Measurements from ENCODE around the gene INCA1.
"Not testable (repeated sequence)": the region's sequence is repeated elsewhere in the genome, so short reads cannot be mapped to it uniquely, and the experiment has no call there.

Gene INCA1

DNA sequence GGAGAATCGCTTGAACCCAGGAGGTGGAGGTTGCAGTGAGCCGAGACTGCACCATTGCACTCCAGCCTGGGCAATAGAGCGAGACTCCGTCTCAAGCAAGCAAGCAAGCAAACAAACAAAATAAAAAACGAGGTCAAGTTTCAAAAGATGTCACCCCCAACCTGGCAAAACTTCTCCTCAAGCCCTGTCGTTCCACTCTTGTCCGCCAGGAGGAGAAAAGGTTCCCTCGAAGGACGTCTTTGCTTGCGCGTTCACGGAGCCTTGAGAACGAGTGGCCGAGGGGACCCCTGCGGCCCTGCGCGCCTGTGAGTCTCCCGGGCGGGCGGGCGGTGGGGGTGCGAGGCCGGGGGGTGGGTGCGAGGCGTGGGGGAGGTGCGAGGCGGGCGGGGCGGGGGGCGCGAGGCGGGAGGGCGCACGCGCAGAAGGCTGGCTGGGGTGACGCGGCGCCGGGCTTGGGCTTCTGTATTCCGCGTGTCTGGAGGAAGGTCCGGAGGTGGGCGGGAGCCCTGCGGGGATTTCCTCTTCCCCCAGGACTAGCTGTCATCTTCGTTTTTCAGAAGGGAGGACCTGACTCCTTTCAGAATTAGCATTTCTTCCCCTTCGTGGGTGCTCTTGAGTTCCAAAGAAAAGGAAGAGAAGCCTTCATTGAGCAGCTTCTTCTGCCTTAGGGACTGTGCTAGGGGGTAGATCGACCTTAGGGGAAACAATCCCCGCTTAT is 34.2 kb upstream of the INCA1 start:
- Histone ChIP-seq H2AFZ (ENCODE audit: low read length, unreplicated experiment) (peak overlapping the region; percentile 76), H3K79me2 (ENCODE audit: control insufficient read depth, insufficient read depth, low read length, unreplicated experiment) (no peaks in the 10 kb centered on the region), H3K27me3 (ENCODE audit: insufficient read depth, low read length) (no peaks in the 10 kb centered on the region), H3K4me1 (ENCODE audit: control insufficient read depth, insufficient read depth, low read length, unreplicated experiment) (no peaks in the 10 kb centered on the region), H3K4me3 (ENCODE audit: low read depth, low read length) (peak overlapping the region; percentile 71), H3K27ac (ENCODE audit: low read depth, low read length) (no peak overlapping the region), H3K36me3 (ENCODE audit: insufficient read depth, low read length) (no peaks in the 10 kb centered on the region)

DNA sequence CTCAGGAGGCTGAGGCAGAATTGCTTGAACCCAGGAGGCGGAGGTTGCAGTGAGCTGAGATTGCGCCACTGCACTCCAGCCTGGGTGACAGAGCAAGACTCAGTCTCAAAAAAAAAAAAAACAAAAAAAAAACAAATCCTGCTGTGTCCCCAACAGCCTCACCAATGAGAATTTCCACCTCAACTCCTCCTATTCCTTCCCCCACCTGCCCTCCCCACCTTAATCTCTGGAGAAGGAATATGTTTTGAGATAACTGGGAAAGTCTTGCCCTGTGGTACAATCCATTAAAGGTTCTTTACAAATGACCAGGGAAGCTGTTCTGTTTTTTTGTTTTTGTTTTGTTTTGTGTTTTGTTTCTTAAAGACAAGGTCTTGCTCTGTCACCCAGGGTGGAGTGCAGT is 32.8 kb upstream of the INCA1 start:
- not testable (repeated sequence) for H3K4me1 ChIP-seq (ENCODE audit: control insufficient read depth, insufficient read depth, low read length, unreplicated experiment); H3K27ac ChIP-seq (ENCODE audit: low read depth, low read length); H2AFZ ChIP-seq (ENCODE audit: low read length, unreplicated experiment); H3K4me3 ChIP-seq (ENCODE audit: low read depth, low read length); H3K79me2 ChIP-seq (ENCODE audit: control insufficient read depth, insufficient read depth, low read length, unreplicated experiment); H3K36me3 ChIP-seq (ENCODE audit: insufficient read depth, low read length); H3K27me3 ChIP-seq (ENCODE audit: insufficient read depth, low read length)

- Histone ChIP-seq H2AFZ (ENCODE audit: low read length, unreplicated experiment) (no peak overlapping the region), H3K4me1 (ENCODE audit: control insufficient read depth, insufficient read depth, low read length, unreplicated experiment) (no peaks in the 10 kb centered on the region), H3K27ac (ENCODE audit: low read depth, low read length) (no peak overlapping the region), H3K79me2 (ENCODE audit: control insufficient read depth, insufficient read depth, low read length, unreplicated experiment) (no peaks in the 10 kb centered on the region), H3K4me3 (ENCODE audit: low read depth, low read length) (no peak overlapping the region), H3K36me3 (ENCODE audit: insufficient read depth, low read length) (no peaks in the 10 kb centered on the region), H3K27me3 (ENCODE audit: insufficient read depth, low read length) (no peaks in the 10 kb centered on the region)
Measured at GRCh38 chr17:5027916-5028315, 30.6 kb upstream of the INCA1 start.

- Histone ChIP-seq H3K79me2 (ENCODE audit: control insufficient read depth, insufficient read depth, low read length, unreplicated experiment) (no peaks in the 10 kb centered on the region), H2AFZ (ENCODE audit: low read length, unreplicated experiment) (no peak overlapping the region), H3K27me3 (ENCODE audit: insufficient read depth, low read length) (no peaks in the 10 kb centered on the region), H3K4me1 (ENCODE audit: control insufficient read depth, insufficient read depth, low read length, unreplicated experiment) (no peaks in the 10 kb centered on the region), H3K4me3 (ENCODE audit: low read depth, low read length) (no peak overlapping the region), H3K36me3 (ENCODE audit: insufficient read depth, low read length) (no peaks in the 10 kb centered on the region), H3K27ac (ENCODE audit: low read depth, low read length) (no peak overlapping the region)
Measured at GRCh38 chr17:5027299-5027698, 30.0 kb upstream of the INCA1 start.

- Histone ChIP-seq H3K4me1 (ENCODE audit: control insufficient read depth, insufficient read depth, low read length, unreplicated experiment) (no peaks in the 10 kb centered on the region), H3K27me3 (ENCODE audit: insufficient read depth, low read length) (no peaks in the 10 kb centered on the region), H3K4me3 (ENCODE audit: low read depth, low read length) (no peak overlapping the region), H3K79me2 (ENCODE audit: control insufficient read depth, insufficient read depth, low read length, unreplicated experiment) (no peaks in the 10 kb centered on the region), H2AFZ (ENCODE audit: low read length, unreplicated experiment) (no peak overlapping the region), H3K36me3 (ENCODE audit: insufficient read depth, low read length) (no peaks in the 10 kb centered on the region), H3K27ac (ENCODE audit: low read depth, low read length) (no peak overlapping the region)
Measured at GRCh38 chr17:5024604-5025003, 27.3 kb upstream of the INCA1 start.

- Histone ChIP-seq H3K36me3 (ENCODE audit: insufficient read depth, low read length) (peaks cover 6% of the 10 kb centered on the region), H2AFZ (ENCODE audit: low read length, unreplicated experiment) (no peak overlapping the region), H3K79me2 (ENCODE audit: control insufficient read depth, insufficient read depth, low read length, unreplicated experiment) (no peaks in the 10 kb centered on the region), H3K27me3 (ENCODE audit: insufficient read depth, low read length) (no peaks in the 10 kb centered on the region), H3K4me1 (ENCODE audit: control insufficient read depth, insufficient read depth, low read length, unreplicated experiment) (no peaks in the 10 kb centered on the region), H3K27ac (ENCODE audit: low read depth, low read length) (no peak overlapping the region), H3K4me3 (ENCODE audit: low read depth, low read length) (no peak overlapping the region)
Measured at GRCh38 chr17:5023588-5024147, 26.3 kb upstream of the INCA1 start.

- peaks cover 6% of the 10 kb centered on the region for H3K36me3 ChIP-seq (ENCODE audit: insufficient read depth, low read length)
- no peaks in the 10 kb centered on the region for H3K79me2 ChIP-seq (ENCODE audit: control insufficient read depth, insufficient read depth, low read length, unreplicated experiment)
- no peaks in the 10 kb centered on the region for H3K27me3 ChIP-seq (ENCODE audit: insufficient read depth, low read length)
- H3K27ac ChIP-seq (ENCODE audit: low read depth, low read length), result no peak overlapping the region
- H3K4me1 ChIP-seq (ENCODE audit: control insufficient read depth, insufficient read depth, low read length, unreplicated experiment), result no peaks in the 10 kb centered on the region
- H3K4me3 ChIP-seq (ENCODE audit: low read depth, low read length), result no peak overlapping the region
- H2AFZ ChIP-seq (ENCODE audit: low read length, unreplicated experiment), result no peak overlapping the region
Measured at GRCh38 chr17:5022171-5022711, 24.9 kb upstream of the INCA1 start.

- no peaks in the 10 kb centered on the region for H3K27me3 ChIP-seq (ENCODE audit: insufficient read depth, low read length)
- H3K4me1 ChIP-seq (ENCODE audit: control insufficient read depth, insufficient read depth, low read length, unreplicated experiment), result no peaks in the 10 kb centered on the region
- H3K36me3 ChIP-seq (ENCODE audit: insufficient read depth, low read length), result peaks cover 6% of the 10 kb centered on the region
- no peak overlapping the region for H2AFZ ChIP-seq (ENCODE audit: low read length, unreplicated experiment)
- no peak overlapping the region for H3K4me3 ChIP-seq (ENCODE audit: low read depth, low read length)
- no peaks in the 10 kb centered on the region for H3K79me2 ChIP-seq (ENCODE audit: control insufficient read depth, insufficient read depth, low read length, unreplicated experiment)
- H3K27ac ChIP-seq (ENCODE audit: low read depth, low read length), result no peak overlapping the region
Measured at GRCh38 chr17:5020502-5021023, 23.2 kb upstream of the INCA1 start.

GRCh38 chr17:5019475-5019956 is 22.2 kb upstream of the INCA1 start:
- Histone ChIP-seq H3K27me3 (ENCODE audit: insufficient read depth, low read length) (no peaks in the 10 kb centered on the region), H3K4me3 (ENCODE audit: low read depth, low read length) (no peak overlapping the region), H3K79me2 (ENCODE audit: control insufficient read depth, insufficient read depth, low read length, unreplicated experiment) (no peaks in the 10 kb centered on the region), H2AFZ (ENCODE audit: low read length, unreplicated experiment) (no peak overlapping the region), H3K4me1 (ENCODE audit: control insufficient read depth, insufficient read depth, low read length, unreplicated experiment) (no peaks in the 10 kb centered on the region), H3K36me3 (ENCODE audit: insufficient read depth, low read length) (peaks cover 9% of the 10 kb centered on the region), H3K27ac (ENCODE audit: low read depth, low read length) (no peak overlapping the region)

DNA sequence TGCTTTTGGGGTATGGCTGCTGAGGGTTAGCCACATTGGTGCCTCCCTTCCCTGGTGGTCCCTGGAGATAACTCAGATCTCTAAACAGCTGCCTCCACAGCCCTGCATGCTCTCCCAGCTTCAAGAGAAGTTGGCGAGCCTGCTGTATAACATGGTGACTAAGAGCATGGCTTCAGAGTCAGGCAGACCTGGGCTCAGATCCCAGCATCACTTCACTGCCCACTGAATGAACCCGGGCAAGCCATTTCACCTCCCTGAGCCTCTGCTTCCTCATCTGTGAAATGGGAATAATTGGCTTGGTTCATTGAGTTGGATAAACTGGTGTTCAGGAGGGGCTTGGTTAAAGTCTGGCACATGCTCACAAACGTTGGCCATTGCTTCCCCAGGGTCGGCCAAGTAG is 17.0 kb upstream of the INCA1 start:
- no peak overlapping the region for H3K4me3 ChIP-seq (ENCODE audit: low read depth, low read length)
- H3K27me3 ChIP-seq (ENCODE audit: insufficient read depth, low read length), result no peaks in the 10 kb centered on the region
- peaks cover 11% of the 10 kb centered on the region for H3K4me1 ChIP-seq (ENCODE audit: control insufficient read depth, insufficient read depth, low read length, unreplicated experiment)
- no peak overlapping the region for H2AFZ ChIP-seq (ENCODE audit: low read length, unreplicated experiment)
- no peak overlapping the region for H3K27ac ChIP-seq (ENCODE audit: low read depth, low read length)
- H3K36me3 ChIP-seq (ENCODE audit: insufficient read depth, low read length), result peaks cover 23% of the 10 kb centered on the region
- no peaks in the 10 kb centered on the region for H3K79me2 ChIP-seq (ENCODE audit: control insufficient read depth, insufficient read depth, low read length, unreplicated experiment)

DNA sequence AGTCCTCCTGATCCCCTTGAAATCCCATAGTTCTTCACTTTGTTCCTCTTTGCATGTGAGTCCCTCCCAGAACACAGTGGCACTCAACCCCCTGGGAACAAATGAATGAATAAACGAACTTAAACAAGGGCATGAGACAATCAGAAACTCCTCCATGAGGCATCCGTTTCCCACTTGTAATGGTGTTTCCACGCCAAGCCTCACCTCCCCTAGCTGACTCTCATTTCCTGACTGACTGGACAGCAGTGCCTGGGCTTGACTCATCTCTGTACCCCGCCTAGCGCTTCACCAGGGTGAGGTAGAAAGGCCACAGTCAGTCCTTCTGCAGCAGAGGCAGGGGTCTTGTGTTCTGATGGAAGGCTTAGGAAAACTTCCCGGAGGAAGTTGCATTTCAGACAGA is 14.6 kb upstream of the INCA1 start:
- Histone ChIP-seq H3K79me2 (ENCODE audit: control insufficient read depth, insufficient read depth, low read length, unreplicated experiment) (no peaks in the 10 kb centered on the region), H3K27ac (ENCODE audit: low read depth, low read length) (peak overlapping the region; percentile 63)

More for the DNA sequence above, 14.6 kb upstream of the INCA1 start:
- Histone ChIP-seq H3K4me1 (ENCODE audit: control insufficient read depth, insufficient read depth, low read length, unreplicated experiment) (peaks cover 11% of the 10 kb centered on the region), H3K27me3 (ENCODE audit: insufficient read depth, low read length) (no peaks in the 10 kb centered on the region), H3K36me3 (ENCODE audit: insufficient read depth, low read length) (peaks cover 31% of the 10 kb centered on the region; the same call in 1 of the 2 replicates), H3K4me3 (ENCODE audit: low read depth, low read length) (peak overlapping the region; percentile 16; the same call in 1 of the 2 replicates), H2AFZ (ENCODE audit: low read length, unreplicated experiment) (no peak overlapping the region)
